Esophagus muscularis mucosa (tissue), 4 donors: ENCODE measurements around the gene CIT. TPM values are rescaled to one million over a fixed set of nuclear protein-coding genes. Genes with fewer than 3 reads are reported as not detected.
"Not testable (repeated sequence)": the region's sequence is repeated elsewhere in the genome, so short reads cannot be mapped to it uniquely, and the experiment has no call there.

Experiments used
- DNase-seq: peaks from one replicate; pipeline ENCODE4 v3.0.0-alpha.2; 2017; ENCODE audit errors: extremely low spot score
- H3K27ac ChIP-seq, 4 donors: fragments of 200-600 bp; sonication (generic); replicated peaks in 1 of 4; 1 replicate in 3 of 4; 2 replicates in 1 of 4; pipeline ENCODE4 v1.5.1; 2016 to 2019; ENCODE audit warnings: mild to moderate bottlenecking in 1 of 4
- H3K27me3 ChIP-seq, 4 donors: fragments of 200-600 bp; sonication (generic); one replicate each; pipeline versions ENCODE4 v1.5.1 to v1.6.0; 2016 to 2019
- H3K36me3 ChIP-seq, 4 donors: fragments of 200-600 bp; sonication (generic); one replicate each; pipeline ENCODE4 v1.5.1; 2016 to 2019
- H3K4me1 ChIP-seq, 4 donors: fragments of 200-600 bp; sonication (generic); one replicate each; pipeline ENCODE4 v1.5.1; 2016 to 2019
- H3K4me3 ChIP-seq, 4 donors: fragments of 200-600 bp; sonication (generic); 1 replicate in 2 of 4; 2 replicates in 2 of 4; pipeline ENCODE4 v1.5.1; 2016 to 2019; ENCODE audit warnings: mild to moderate bottlenecking in 4 of 4, moderate library complexity in 1 of 4
- H3K9me3 ChIP-seq, 4 donors: fragments of 200-600 bp; sonication (generic); 1 replicate in 3 of 4; 2 replicates in 1 of 4; pipeline ENCODE4 v1.5.1; 2016 to 2019
- EP300 ChIP-seq: sonication (generic); formaldehyde crosslinking; IDR thresholded peaks from one replicate; pipeline ENCODE4 v1.6.1; 2017; ENCODE audit warnings: antibody characterized with exemption
- POLR2A ChIP-seq: fragments of 450-650 bp; IDR thresholded peaks from one replicate; pipeline ENCODE4 v1.6.1; 2017; ENCODE audit warnings: antibody characterized with exemption, moderate library complexity, mild to moderate bottlenecking, low read depth
- POLR2AphosphoS5 ChIP-seq, 2 donors: sonication (generic); formaldehyde crosslinking; IDR thresholded peaks; one replicate each; pipeline ENCODE4 v1.6.1; 2017; ENCODE audit warnings: antibody characterized with exemption in 2 of 2
- WGBS: methylation state at CpG from one replicate; pipeline ENCODE4 v1.1.5; 2018; 5-methylcytosine and 5-hydroxymethylcytosine counted together
- intact Hi-C: fragments of 100-400 bp; cut with DNase I; formaldehyde crosslinking; loops from one replicate; pipeline ENCODE4 v1.15.1; 2023
- total RNA-seq, 4 donors: library from RNA; depleted of rRNA; stranded (reverse); fragments of >200 nt; gene quantifications; one replicate each; pipeline versions ENCODE4 v1.1.0 to v1.2.1, GENCODE V29; 2016
- TF ChIP-seq, protein P1 (sequence below), 3 experiments: fragments of 200-600 bp in 2 of 3; fragments of 450-650 bp in 1 of 3; sonication (generic) in 2 of 3; IDR thresholded peaks; one replicate each; pipeline ENCODE4 v1.5.1; 2017 to 2019; ENCODE audit warnings: antibody characterized with exemption in 3 of 3, mild to moderate bottlenecking in 2 of 3, moderate library complexity in 1 of 3

Gene CIT
- total RNA-seq, 4 donors from 2014 or later: 5.1 to 14.8 (median 5.8) TPM

DNA sequence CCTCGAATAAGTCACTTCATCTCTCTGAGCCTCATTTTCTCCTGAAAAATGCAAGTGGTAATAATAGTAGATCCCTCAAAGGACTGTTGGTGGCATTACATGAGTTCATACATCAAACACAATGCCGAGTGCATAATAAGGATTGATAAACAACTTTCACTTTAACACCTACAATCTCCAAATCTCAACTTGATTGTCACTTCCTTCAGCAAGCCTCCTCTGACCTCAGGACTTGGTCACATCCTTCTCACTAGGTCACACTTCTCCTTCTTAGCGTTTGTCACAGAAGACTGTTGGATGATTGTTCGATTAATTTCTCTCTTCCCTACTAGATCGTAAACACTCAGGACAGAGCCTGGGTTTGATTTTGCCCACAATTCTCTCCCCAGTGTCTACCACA, 217.0 kb downstream of the CIT start:
- WGBS: 77% methylated on average over 5 of the region's 5 CpGs
- no peak overlapping the region for H3K4me3 ChIP-seq
- H3K36me3 ChIP-seq: no peaks in the 10 kb centered on the region
- no peak for DNase-seq
- H3K4me1 ChIP-seq: no peaks in the 10 kb centered on the region
- intact Hi-C loops: loop anchor here (10.0 kb wide), 1 partner anchor 125 kb away; no protein-coding TSS in a partner anchor
- H3K27ac ChIP-seq: no peak overlapping the region
- H3K9me3 ChIP-seq: no peaks in the 10 kb centered on the region
- TF ChIP-seq POLR2AphosphoS5 (IDR thresholded peaks at IDR 0.05) (no peak), POLR2A (no peak), EP300 (no peak)
- TF ChIP-seq, protein P1, sequence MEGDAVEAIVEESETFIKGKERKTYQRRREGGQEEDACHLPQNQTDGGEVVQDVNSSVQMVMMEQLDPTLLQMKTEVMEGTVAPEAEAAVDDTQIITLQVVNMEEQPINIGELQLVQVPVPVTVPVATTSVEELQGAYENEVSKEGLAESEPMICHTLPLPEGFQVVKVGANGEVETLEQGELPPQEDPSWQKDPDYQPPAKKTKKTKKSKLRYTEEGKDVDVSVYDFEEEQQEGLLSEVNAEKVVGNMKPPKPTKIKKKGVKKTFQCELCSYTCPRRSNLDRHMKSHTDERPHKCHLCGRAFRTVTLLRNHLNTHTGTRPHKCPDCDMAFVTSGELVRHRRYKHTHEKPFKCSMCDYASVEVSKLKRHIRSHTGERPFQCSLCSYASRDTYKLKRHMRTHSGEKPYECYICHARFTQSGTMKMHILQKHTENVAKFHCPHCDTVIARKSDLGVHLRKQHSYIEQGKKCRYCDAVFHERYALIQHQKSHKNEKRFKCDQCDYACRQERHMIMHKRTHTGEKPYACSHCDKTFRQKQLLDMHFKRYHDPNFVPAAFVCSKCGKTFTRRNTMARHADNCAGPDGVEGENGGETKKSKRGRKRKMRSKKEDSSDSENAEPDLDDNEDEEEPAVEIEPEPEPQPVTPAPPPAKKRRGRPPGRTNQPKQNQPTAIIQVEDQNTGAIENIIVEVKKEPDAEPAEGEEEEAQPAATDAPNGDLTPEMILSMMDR (IDR thresholded peaks at IDR 0.05): no peak
- no peaks in the 10 kb centered on the region for H3K27me3 ChIP-seq

DNA sequence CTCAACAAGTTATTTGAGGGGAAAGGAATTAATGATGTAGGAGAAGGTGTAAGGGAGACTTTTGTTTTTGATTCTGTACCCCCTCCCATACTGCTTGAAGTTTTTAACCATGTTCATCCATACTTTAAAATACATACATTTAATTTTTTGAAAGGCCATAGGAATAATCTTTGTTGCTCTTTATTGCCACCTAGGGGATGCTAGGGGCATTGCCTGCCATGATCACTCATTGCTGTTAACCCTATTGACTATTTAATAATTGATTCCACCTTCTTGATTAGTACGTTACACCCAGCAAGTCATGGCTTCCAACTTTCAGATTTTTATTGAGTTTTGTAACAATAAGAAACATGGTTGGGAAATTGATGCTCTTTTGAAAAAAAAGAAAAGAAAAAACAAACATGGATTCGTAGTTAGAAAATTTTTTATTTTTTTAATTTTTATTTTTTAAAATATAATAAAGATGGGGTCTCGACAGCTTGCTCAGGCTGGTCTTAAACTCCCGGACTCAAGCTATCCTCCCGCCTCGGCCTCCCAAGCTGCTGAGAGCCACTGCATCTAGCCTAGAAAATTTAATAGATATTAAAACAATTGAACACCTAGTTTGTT, 217.7 kb downstream of the CIT start:
- Histone ChIP-seq H3K36me3 (no peaks in the 10 kb centered on the region), H3K27me3 (no peaks in the 10 kb centered on the region), H3K4me1 (no peaks in the 10 kb centered on the region), H3K27ac (no peak overlapping the region), H3K9me3 (peaks cover 0 to 4% (median 0%) of the 10 kb centered on the region in 4 donors), H3K4me3 (no peak overlapping the region)
- TF ChIP-seq, protein P1 (IDR thresholded peaks at IDR 0.05): peak in 2 of 3 experiments; percentile 76 to 87
- TF ChIP-seq POLR2AphosphoS5 (IDR thresholded peaks at IDR 0.05): no peak
- 45% methylated on average over 6 of the region's 6 CpGs for WGBS
- intact Hi-C loops: no loop called here
- no peak for DNase-seq

DNA sequence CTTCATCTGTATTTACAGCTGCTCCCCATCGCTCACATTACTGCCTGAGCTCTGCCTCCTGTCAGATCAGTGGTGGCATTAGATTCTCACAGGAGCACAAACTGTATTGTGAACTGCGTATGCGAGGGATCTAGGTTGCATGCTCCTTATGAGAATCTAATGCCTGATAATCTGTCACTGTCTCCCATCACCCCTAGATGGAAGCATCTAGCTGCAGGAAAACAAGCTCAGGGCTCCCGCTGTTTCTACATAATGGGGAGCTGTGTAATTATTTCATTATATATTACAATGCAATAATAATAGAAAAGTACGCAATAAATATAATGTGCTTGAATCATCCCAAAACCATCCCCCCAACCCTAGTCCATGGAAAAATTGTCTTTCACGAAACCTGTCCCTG, 219.0 kb downstream of the CIT start:
- H3K27me3 ChIP-seq, H3K4me3 ChIP-seq, H3K27ac ChIP-seq, intact Hi-C loops, H3K36me3 ChIP-seq, H3K4me1 ChIP-seq, DNase-seq: not testable (repeated sequence)
- H3K9me3 ChIP-seq: peaks cover 0 to 14% (median 5%) of the 10 kb centered on the region in 4 donors
- WGBS: 92% methylated on average over 6 of the region's 6 CpGs

DNA sequence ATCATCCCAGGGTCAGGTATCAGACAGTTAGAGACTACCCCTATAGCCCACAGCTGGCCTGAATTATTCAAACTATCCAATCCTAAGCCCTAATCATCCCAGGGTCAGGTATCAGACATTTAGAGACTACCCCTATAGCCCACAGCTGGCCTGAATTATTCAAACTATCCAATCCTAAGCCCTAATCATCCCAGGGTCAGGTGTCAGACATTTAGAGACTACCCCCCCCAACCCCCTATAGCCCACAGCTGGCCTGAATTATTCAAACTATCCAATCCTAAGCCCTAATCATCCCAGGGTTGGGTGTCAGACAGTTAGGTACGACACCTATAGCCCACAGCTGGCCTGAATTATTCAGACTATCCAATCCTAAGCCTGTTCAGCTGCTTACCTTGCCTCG, 220.1 kb downstream of the CIT start:
- H3K4me3 ChIP-seq, H3K36me3 ChIP-seq, intact Hi-C loops, H3K4me1 ChIP-seq, DNase-seq, H3K27me3 ChIP-seq, H3K27ac ChIP-seq: not testable (repeated sequence)
- 86% methylated on average over 2 of the region's 2 CpGs for WGBS
- peaks cover 0 to 25% (median 16%) of the 10 kb centered on the region in 4 donors for H3K9me3 ChIP-seq

DNA sequence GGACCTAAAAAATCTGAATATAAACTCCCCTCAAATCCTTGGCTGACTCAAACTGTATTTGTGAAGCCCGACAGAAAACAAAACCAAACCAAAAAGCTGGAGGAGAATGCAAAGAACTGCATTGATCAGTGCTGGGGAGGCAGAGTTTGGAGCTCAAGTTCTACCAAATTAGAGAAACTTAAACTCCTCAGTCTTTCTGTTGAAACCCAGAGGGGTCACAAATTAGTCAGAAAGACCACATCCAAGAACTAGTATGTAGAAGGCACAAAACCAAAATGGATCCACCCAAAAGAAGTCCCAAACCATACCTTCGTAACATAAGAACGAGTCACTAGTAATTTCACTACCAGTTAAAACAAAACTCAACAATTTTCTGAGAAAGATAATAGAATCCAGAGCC, 224.5 kb downstream of the CIT start:
- Histone ChIP-seq H3K9me3 (peaks cover 0 to 25% (median 17%) of the 10 kb centered on the region in 4 donors), H3K4me3 (no peak overlapping the region), H3K4me1 (no peaks in the 10 kb centered on the region), H3K27ac (no peak overlapping the region), H3K36me3 (no peaks in the 10 kb centered on the region), H3K27me3 (no peaks in the 10 kb centered on the region)
- 72% methylated on average over 3 of the region's 3 CpGs for WGBS
- intact Hi-C loops: no loop called here
- no peak for TF ChIP-seq EP300
- TF ChIP-seq POLR2A: no peak
- TF ChIP-seq, protein P1 (IDR thresholded peaks at IDR 0.05): no peak
- TF ChIP-seq POLR2AphosphoS5 (IDR thresholded peaks at IDR 0.05): no peak
- no peak for DNase-seq

DNA sequence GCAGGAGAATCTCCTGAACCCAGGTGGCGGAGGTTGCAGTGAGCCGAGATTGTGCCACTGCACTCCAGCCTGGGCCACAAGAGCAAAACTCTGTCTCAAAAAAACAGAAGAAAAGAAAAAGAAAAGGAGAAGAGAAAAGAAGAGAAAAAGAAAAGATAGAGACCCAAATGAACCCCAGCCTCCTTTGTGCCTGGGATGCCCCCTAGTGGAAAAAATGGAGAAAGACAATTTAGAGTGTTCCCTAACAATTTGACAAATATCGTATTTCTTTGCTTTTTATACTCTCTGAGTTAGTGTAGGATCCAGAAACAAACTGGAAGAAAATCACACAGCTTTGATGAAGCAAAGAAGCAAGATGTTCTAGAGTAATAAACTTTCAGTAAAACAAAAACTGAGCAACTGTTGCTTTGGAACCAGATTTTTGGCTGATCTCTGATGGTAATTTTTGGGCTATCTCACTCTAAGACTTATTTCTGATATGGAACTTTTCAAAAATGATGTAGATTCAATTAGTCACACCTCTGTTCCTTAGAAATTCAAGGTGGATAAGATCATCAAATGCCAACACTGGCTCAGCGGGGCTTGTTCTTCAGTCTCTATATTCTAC, 227.8 kb downstream of the CIT start:
- peaks cover 0 to 20% (median 17%) of the 10 kb centered on the region in 4 donors for H3K9me3 ChIP-seq
- no peak overlapping the region for H3K4me3 ChIP-seq
- no peaks in the 10 kb centered on the region for H3K27me3 ChIP-seq
- whole genome bisulfite sequencing: 68% methylated on average over 4 of the region's 4 CpGs
- intact Hi-C loops: no loop called here
- no peak overlapping the region for H3K27ac ChIP-seq
- H3K36me3 ChIP-seq: no peaks in the 10 kb centered on the region
- no peak for DNase-seq
- TF ChIP-seq POLR2AphosphoS5 (IDR thresholded peaks at IDR 0.05) (no peak), POLR2A (no peak)
- TF ChIP-seq, protein P1 (IDR thresholded peaks at IDR 0.05): peak; percentile 22 to 51 (median 24)
- H3K4me1 ChIP-seq: no peaks in the 10 kb centered on the region
